Measurements from ENCODE around the gene CCDC184. TPM values are rescaled to one million over a fixed set of nuclear protein-coding genes. Genes with fewer than 3 reads are reported as not detected.

The CCDC184 gene
- polyA plus RNA-seq, 3 donors = 0.03 TPM; not detected in 2

DNA sequence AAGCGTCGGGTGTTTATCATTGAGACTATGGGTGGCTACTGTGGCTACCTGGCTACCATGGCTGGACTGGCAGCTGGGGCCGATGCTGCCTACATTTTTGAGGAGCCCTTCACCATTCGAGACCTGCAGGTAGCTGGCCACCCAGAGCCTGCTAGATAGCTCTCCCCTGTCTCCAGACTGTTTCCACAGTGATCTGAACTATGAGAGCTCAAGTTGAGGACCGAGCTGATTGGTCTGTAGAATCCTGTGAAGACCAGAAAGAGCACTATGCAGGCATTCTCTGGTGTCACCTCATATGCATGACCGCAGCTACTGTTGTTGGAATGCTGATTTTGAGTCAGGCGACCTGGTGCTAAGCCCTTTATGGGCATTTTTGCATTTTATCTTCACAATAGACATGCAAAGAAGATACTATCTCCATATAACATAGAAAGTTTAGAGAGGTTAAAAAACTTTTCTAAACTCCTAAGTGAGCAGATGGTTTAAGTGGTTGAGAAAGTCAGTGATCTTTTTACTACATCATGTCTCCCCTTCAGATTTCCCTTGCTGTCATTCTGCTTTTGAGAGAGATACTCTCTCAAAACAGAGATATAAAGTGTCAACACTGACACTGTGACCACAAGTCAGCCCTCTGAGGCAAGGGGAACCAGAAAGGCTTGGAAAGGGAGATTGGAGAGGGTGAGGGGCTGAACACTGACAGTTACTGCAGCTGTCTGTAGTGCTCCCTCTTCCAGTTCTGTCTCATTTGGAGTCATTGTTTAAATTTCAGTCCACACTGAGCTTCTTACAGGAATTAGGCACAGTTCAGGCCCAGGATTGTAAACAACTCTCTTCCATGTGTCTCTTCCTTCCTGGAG is 40.4 kb upstream of the CCDC184 start:
- Mint-ChIP-seq H3K36me3 (peaks cover 54 to 57% of the 10 kb centered on the region in 2 donors), H3K9me3 (no peaks in the 10 kb centered on the region), H3K4me1 (no peaks in the 10 kb centered on the region), H3K27ac (peak overlapping the region in 3 of 7 donors; percentile 10 to 20 (median 11)), H3K27me3 (ENCODE audit: low read depth in 3 of 3) (peaks cover 0 to 3% (median 0%) of the 10 kb centered on the region in 3 donors), H3K4me3 (no peak overlapping the region)
- no peaks in the 10 kb centered on the region for H3K4me1 ChIP-seq (ENCODE audit: control insufficient read depth in 1 of 2, insufficient read depth in 2 of 2, low read length in 2 of 2)
- DNase-seq = no peak
- no peak overlapping the region for H3K9ac ChIP-seq (ENCODE audit: insufficient read depth, low read length, poor library complexity, severe bottlenecking)
- TF ChIP-seq, protein P1, sequence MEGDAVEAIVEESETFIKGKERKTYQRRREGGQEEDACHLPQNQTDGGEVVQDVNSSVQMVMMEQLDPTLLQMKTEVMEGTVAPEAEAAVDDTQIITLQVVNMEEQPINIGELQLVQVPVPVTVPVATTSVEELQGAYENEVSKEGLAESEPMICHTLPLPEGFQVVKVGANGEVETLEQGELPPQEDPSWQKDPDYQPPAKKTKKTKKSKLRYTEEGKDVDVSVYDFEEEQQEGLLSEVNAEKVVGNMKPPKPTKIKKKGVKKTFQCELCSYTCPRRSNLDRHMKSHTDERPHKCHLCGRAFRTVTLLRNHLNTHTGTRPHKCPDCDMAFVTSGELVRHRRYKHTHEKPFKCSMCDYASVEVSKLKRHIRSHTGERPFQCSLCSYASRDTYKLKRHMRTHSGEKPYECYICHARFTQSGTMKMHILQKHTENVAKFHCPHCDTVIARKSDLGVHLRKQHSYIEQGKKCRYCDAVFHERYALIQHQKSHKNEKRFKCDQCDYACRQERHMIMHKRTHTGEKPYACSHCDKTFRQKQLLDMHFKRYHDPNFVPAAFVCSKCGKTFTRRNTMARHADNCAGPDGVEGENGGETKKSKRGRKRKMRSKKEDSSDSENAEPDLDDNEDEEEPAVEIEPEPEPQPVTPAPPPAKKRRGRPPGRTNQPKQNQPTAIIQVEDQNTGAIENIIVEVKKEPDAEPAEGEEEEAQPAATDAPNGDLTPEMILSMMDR (IDR thresholded peaks at IDR 0.05) = no peak
- intact Hi-C loops (cut with micrococcal nuclease) = no loop called here
- H4K20me1 ChIP-seq (ENCODE audit: insufficient read depth, low read length) = no peaks in the 10 kb centered on the region
- peaks cover 40 to 56% of the 10 kb centered on the region in 2 donors for H3K36me3 ChIP-seq (replicated peaks in 1 of 2; ENCODE audit: control insufficient read depth in 1 of 2, insufficient read depth in 2 of 2, low read length in 2 of 2)
- H3K9me3 ChIP-seq (replicated peaks in 1 of 2; ENCODE audit: control insufficient read depth in 1 of 2, insufficient read depth in 1 of 2, low read length in 2 of 2) = no peaks in the 10 kb centered on the region
- H3K27ac ChIP-seq (ENCODE audit: low read depth in 1 of 2, low read length in 2 of 2) = no peak overlapping the region
- H3K4me2 ChIP-seq (replicated peaks; ENCODE audit: extremely low read depth, low read length, poor library complexity, severe bottlenecking) = no peak overlapping the region
- no peaks in the 10 kb centered on the region for H3K27me3 ChIP-seq (ENCODE audit: control insufficient read depth in 2 of 2, insufficient read depth in 2 of 2, low read length in 2 of 2)
- WGBS (ENCODE audit: insufficient coverage) = 100% methylated on average over 2 of the region's 7 CpGs
- no peak overlapping the region for H3K4me3 ChIP-seq (replicated peaks in 1 of 3; ENCODE audit: low read depth in 2 of 3, low read length in 3 of 3)
- no peaks in the 10 kb centered on the region for H3K79me2 ChIP-seq (ENCODE audit: insufficient read depth, low read length)
- no peak overlapping the region for H2AFZ ChIP-seq (ENCODE audit: insufficient read depth, low read depth, low read length, poor library complexity, severe bottlenecking)

DNA sequence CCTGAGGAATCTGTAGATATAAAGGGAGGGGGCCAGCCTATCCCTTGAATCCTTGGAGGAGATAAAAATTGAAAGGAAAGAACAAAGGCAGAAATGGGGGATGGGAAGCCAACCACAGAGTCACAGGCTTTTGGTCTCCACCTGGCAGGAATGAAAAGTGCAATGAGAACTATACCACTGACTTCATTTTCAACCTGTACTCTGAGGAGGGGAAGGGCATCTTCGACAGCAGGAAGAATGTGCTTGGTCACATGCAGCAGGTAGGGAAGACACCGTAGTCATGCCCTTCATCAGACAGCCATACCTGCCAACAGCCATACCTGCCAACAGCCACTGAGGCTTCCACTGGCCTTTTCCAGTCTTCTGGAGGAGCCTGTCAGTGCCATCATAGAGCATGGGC is 39.5 kb upstream of the CCDC184 start:
- H3K27me3 ChIP-seq (ENCODE audit: control insufficient read depth in 2 of 2, insufficient read depth in 2 of 2, low read length in 2 of 2) = no peaks in the 10 kb centered on the region
- peaks cover 47 to 65% of the 10 kb centered on the region in 2 donors for H3K36me3 ChIP-seq (replicated peaks in 1 of 2; ENCODE audit: control insufficient read depth in 1 of 2, insufficient read depth in 2 of 2, low read length in 2 of 2)
- Mint-ChIP-seq H3K4me3 (no peak overlapping the region), H3K36me3 (peaks cover 59 to 65% of the 10 kb centered on the region in 2 donors), H3K9me3 (no peaks in the 10 kb centered on the region), H3K27ac (peak overlapping the region in 1 of 7 donors; percentile 33), H3K27me3 (ENCODE audit: low read depth in 3 of 3) (peaks cover 0 to 2% (median 1%) of the 10 kb centered on the region in 3 donors), H3K4me1 (no peaks in the 10 kb centered on the region)
- TF ChIP-seq, protein P1 (IDR thresholded peaks at IDR 0.05) = no peak
- 100% methylated on average over 1 of the region's 2 CpGs for WGBS (ENCODE audit: insufficient coverage)
- H3K4me3 ChIP-seq (replicated peaks in 1 of 3; ENCODE audit: low read depth in 2 of 3, low read length in 3 of 3) = no peak overlapping the region
- no peaks in the 10 kb centered on the region for H3K79me2 ChIP-seq (ENCODE audit: insufficient read depth, low read length)
- H3K4me1 ChIP-seq (ENCODE audit: control insufficient read depth in 1 of 2, insufficient read depth in 2 of 2, low read length in 2 of 2) = no peaks in the 10 kb centered on the region
- no peak overlapping the region for H2AFZ ChIP-seq (ENCODE audit: insufficient read depth, low read depth, low read length, poor library complexity, severe bottlenecking)
- H3K27ac ChIP-seq (ENCODE audit: low read depth in 1 of 2, low read length in 2 of 2) = no peak overlapping the region
- H3K9ac ChIP-seq (ENCODE audit: insufficient read depth, low read length, poor library complexity, severe bottlenecking) = no peak overlapping the region
- intact Hi-C loops (cut with micrococcal nuclease) = no loop called here
- no peaks in the 10 kb centered on the region for H3K9me3 ChIP-seq (replicated peaks in 1 of 2; ENCODE audit: control insufficient read depth in 1 of 2, insufficient read depth in 1 of 2, low read length in 2 of 2)
- H4K20me1 ChIP-seq (ENCODE audit: insufficient read depth, low read length) = no peaks in the 10 kb centered on the region
- H3K4me2 ChIP-seq (replicated peaks; ENCODE audit: extremely low read depth, low read length, poor library complexity, severe bottlenecking) = no peak overlapping the region
- DNase-seq = no peak
